ENCODE results near the gene XAGE5.
"Not testable (repeated sequence)": the region's sequence is repeated elsewhere in the genome, so short reads cannot be mapped to it uniquely, and the experiment has no call there.

The XAGE5 gene, protein sequence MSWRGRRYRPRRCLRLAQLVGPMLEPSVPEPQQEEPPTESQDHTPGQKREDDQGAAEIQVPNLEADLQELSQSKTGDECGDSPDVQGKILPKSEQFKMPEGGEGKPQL

DNA sequence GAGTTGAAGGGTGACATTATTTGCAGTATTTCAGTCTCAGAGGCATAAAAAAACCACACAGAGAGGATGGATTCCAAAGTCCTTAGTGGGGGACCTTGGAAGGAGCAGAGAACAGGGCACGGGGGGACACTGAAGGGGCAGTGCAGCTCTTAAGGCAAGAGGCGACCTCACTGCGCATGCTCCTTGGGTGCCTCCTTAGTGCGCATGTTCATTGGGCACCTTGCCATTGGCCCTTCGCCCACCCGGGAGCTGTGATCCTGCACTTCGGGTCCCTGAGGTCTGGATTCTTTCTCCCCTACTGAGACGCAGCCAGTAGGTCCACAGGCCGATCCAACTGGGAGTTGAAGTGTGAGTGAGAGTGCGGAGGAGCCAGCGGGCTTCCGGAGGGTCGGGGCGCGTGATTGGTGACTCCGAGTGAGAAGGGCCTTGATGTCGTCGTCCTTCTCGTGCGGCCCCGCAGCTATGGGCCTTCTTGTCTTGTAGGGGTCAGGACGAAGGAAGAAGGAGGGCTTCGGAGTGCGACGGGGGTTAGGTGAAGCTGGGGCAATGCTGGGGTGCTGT is at the start of gene XAGE5:
Gene XAGE5, plus strand, starts transcription at position 223 of the 561 bp plus-strand sequence. CDS start 1,280 bp downstream, outside the sequence.
- no peak for DNase-seq

DNA sequence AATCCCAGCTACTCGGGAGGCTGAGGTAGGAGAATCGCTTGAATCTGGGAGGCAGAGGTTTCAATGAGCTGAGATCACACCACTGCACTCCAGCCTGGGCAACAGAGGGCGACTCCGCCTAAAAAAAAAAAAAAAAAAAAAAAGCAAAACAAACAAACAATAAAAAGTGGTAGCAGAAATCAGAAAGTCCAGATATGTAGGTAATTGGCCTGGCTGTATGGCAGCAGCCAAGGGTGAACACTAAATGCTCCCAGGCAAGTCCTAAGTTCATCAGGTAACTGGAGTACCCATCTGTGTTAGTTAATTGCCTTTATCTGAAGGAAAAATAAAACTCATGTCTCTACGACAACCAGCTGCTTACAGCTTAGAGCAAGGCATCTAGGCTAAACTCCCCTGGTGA is 45.1 kb upstream of the XAGE5 start:
- DNase-seq, result not testable (repeated sequence)

DNA sequence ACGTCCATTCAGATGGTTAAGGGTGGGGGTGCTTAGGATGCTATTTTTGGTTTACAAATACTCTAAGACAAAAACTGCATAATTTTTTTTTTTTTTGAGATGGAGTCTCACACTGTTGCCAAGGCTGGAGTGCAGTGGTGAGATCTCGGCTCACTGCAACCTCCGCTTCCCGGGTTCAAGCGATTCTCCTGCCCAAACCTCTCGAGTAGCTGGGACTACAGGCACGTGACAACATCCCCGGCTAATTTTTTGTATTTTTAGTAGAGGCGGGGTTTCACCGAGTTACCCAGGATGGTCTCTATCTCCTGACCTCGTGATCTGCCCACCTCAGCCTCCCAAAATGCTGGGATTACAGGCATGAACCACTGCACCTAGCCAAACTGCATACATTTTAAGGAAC is 37.6 kb upstream of the XAGE5 start:
- not testable (repeated sequence) for DNase-seq

DNA sequence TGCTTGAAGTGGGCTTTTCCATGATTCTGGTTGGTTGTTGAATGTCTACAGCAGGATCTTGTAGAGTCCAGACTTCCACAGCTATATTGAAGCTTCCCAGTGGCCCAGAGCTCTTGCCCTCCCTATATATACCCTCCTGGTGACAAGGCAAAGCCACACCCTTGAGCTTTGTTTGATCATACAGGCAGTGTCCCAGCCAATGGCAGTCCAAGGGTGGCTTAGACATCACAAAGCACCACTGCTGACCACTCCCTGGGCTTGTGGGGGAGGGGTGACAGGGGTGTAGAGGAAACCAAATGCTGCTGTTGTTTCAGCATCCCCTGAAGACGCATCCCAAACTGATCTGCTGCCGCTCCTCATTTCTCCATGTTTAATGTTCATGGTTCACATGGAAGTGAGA is 13.8 kb upstream of the XAGE5 start, which contains the start of gene SPANXN5:
Gene SPANXN5, minus strand, starts transcription at position 101 of the 400 bp plus-strand sequence. Its CDS starts 79 bp downstream, at position 22.
- DNase-seq, result not testable (repeated sequence)

DNA sequence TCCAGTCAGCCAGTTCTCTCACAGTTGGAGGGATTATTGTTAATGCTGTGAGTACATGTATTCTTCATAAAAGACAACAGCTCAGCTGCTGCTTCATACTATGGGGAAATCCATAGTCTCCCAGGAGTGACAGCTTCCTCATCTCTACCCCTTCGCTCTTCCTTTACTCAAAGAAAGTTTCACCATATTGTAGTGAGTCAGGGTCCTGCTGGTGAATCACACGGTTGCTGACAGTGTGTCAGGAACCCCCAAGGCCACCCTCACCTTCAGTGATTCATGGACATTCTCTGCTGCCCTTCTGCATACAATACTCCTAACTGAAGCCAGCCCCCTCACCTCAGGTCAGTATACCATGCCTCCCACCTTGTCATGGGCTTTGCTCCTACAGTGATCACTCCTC is 6.2 kb upstream of the XAGE5 start:
- not testable (repeated sequence) for DNase-seq

DNA sequence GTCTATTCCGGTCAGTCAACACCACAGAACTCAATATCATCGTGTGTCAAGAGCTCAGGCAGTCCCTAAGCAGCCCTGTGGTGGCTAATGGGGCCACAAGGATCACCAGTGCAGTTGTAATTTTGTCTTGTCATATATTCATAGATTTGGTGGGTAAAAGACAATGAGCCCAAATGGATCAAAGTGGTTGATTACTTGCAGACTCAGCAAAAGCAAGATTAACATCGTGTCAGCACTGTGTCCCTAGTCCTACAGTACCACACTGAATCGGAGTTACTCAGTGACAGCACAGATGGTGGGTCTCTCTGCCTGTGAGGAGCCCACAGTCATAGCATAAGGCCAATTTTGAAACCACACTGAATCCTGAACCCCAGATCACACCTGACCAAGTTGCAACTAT is 8.7 kb downstream of the XAGE5 start:
- no peak for DNase-seq

DNA sequence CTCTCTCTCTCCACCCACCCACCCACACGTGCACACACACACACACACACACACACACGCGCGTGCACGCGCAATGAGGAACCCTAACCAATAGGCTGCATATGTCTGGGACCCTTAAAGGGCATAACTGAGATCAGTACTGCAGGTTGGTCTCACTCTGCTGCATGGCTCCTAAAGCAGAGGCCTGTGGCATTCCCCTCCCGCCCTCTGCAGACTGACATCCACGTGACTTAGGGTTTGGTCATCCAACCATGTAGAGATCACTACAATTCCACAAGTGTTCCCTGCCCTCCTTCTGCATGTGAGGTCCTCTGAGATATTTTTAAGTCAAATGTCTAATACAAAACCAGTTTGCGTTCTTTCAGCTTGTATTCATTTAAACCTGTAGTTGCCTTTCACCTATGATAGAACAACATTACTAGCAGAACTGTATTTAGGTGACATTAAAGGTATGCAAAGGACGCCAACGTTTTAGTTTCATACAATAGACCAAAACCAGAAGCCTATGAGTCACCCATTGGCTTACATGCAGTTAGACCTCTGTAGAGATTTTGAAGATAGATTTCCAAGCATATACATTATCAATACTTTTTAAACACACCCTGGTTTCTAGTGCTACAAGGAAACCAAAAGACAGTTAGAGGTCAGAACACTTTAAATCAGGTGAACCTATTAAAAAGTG is 10.1 kb downstream of the XAGE5 start:
- no peak for DNase-seq

DNA sequence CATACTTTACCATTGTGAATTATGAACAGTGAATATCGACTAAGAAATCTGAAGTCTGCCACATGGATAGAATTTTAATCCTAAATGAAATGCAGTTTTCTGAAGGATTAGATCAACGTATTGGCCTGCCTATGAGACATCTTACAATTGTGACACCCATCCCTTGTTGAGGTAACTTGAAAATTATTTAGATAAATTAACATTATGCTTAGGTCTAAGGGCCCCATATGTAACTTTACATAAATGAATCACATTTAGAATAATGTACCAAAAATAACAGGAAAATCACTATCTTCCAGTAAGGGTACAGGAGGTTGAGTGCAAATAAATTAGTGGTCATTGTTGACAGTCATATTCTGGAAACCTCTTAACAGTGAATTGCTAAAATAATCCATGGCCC is 13.5 kb downstream of the XAGE5 start:
- DNase-seq, result no peak

DNA sequence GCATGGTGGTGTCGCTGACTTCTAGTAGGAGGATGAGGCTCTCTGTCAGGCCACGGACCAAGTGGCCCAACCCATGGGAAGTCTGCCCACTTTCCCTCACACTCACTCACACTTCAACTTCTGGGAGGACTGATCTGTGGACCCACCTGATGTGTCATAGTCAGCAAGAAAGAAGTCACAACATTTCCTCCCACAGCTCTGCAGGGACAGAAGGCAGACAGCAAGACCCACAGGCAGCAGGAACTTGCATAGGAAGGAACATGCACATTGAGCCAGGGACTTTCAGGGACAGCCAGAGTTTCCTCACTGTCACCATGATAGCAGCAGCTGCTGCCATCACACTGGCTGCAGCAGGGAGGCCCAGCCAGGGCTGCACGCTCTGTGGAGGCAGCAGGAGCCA is 19.5 kb downstream of the XAGE5 start:
- no peak for DNase-seq

DNA sequence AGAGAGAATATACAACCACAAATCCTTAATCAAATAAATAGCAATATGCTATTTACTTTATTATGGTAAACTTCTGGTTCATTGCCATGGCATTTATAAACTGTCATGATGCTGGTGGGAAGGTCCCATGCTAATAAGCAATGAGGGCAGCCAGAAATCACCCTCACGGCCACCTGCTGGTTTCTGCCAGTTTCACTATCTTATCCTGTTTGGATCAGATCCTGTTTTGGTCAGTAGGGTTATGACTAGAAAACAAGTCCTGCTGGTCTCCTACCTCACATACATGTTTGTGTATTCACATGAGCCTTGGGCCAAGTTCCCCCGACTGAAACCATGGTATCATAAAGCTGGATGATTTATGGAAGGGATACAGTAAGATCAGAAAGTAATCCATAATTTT is 28.1 kb downstream of the XAGE5 start:
- no peak for DNase-seq

DNA sequence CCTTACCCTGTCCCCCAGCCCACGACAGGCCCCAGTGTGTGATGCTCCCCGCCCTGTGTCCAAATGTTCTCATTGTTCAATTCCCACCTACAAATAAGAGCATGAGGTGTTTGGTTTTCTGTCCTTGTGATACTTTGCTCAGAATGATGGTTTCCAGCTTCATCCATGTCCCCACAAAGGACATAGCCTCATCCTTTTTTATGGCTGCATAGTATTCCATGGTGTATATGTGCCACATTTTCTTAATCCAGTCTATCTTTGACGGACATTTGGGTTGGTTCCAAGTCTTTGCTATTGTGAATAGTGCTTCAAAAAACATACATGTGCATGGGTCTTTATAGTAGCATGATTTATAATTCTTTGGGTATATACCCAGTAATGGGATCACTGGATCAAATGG is 32.5 kb downstream of the XAGE5 start:
- DNase-seq, result not testable (repeated sequence)

DNA sequence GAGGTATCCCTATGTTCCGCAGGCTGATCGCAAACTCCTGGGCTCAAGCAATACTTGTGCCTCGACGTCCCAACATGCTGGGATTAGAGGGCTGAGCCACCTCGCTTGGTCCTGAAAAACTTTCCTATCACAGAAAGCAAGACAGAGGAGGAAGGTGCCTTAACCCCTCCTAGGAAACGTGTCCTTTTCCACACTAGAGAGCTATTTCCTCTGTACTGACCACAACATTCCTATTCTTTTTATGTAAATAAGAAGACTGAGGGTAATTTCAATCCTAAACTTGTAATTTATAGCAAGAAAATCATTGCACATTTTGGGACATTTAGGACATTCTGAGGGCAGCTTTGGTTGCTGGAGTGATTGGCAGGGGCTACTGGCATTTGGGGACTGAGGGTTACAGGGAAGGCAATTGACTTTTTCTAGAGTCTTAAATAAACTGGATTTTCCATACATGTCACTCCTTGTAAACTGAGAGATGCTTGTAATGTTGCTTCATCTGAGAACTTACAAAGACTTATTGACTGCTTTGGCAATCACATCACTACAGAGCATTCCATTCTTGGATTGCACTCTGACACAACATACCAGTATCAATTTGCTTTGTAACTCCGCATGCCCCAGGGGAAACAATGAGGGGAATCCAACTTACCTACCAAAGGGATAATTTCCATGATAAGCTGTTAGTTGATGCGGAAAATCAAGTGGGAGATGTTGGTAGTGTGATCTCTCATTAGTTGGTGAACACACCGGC is 41.2 kb downstream of the XAGE5 start:
- DNase-seq, result no peak

DNA sequence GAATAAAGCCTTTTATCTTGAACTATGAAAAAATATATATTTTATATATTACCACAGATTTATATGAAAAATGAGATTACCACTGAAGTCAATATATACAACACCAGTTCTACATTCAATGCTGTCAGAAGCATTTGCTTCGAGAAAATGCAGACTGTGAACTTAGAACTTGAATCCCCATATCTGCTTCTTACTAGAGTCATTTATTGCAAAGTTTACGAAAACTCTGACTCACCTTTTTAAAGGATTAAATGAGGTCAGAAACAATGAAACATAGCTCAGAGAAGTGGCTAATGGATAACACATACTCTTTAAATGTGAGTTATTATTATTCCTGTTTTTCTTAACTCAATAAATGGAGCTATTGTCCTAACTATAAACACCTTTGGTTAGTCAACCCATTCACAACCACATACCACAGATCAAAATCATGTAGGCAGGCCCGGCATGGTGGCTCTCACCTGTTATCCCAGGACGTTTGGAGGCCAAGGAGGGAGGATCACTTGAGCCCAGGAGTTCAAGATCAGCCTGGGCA is 46.0 kb downstream of the XAGE5 start:
- DNase-seq, result not testable (repeated sequence)

DNA sequence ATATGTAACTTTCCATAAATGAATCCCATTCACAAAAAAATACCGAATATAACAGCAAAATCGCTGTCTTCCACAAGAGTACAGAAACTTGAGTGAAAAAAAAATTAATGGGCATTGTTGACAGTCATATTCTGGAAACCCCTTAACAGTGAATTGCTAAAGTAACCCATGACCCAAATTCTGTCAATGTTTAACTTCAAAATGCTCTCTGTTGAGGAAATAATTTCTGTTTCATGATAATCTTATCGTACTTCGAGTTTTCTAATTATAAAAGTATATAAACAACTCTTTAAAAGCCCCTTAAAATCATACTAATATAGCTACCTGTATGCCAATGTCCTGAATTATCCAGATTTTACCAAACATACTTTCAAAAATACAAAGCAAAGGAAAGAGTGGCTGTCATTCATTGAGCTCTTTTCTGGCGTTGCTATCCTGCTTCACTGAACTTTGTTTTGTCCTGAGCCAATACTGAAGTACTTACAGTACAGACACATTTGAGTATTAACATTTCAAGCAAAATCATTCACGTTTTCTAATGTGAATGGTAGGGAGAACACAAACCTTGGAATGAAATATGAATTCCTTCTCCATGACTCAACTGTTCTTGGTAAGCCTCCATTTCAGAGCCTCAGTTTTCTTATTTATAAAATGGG is 54.4 kb downstream of the XAGE5 start:
- DNase-seq, result no peak

Measured in SIG-M5 (cell line).